Astrocyte (in vitro differentiated cells and primary cell): ENCODE results near the gene C1orf216. TPM values are rescaled to one million over a fixed set of nuclear protein-coding genes. Genes with fewer than 3 reads are reported as not detected.

Source experiments
- DNase-seq: peaks from one replicate; pipeline ENCODE4 v3.0.0-alpha.2; 2010; ENCODE audit warnings: low read depth
- FAIRE-seq: peaks from 2 replicates; lab custom pipeline; 2011; peaks lifted over from hg19 to GRCh38; lab: Jason Lieb, UNC
- H2AFZ ChIP-seq: 2 replicates; pipeline ENCODE4 v1.6.0; 2012; ENCODE audit warnings: low read depth, low read length, inconsistent platforms
- H3K27ac ChIP-seq: 2 replicates; pipeline ENCODE4 v1.5.1; 2011; ENCODE audit warnings: low read depth, low read length, inconsistent platforms
- H3K27me3 ChIP-seq: 2 replicates; pipeline ENCODE4 v1.6.0; 2011; ENCODE audit warnings: low read length, inconsistent platforms; ENCODE audit not compliant: insufficient read depth
- H3K36me3 ChIP-seq: 2 replicates; pipeline ENCODE4 v1.5.1; 2011; ENCODE audit warnings: low read length, inconsistent platforms; ENCODE audit not compliant: insufficient read depth
- H3K4me1 ChIP-seq: 2 replicates; pipeline ENCODE4 v1.5.1; 2011; ENCODE audit warnings: low read length, inconsistent platforms; ENCODE audit not compliant: insufficient read depth
- H3K4me2 ChIP-seq: 2 replicates; pipeline ENCODE4 v1.6.0; 2012; ENCODE audit warnings: low read length, inconsistent platforms
- H3K4me3 ChIP-seq: 2 replicates; pipeline ENCODE4 v1.5.1; 2011; ENCODE audit warnings: low read depth, mild to moderate bottlenecking, low read length, inconsistent platforms; ENCODE audit not compliant: insufficient read depth
- H3K79me2 ChIP-seq: 2 replicates; pipeline ENCODE4 v1.6.0; 2012; ENCODE audit warnings: mild to moderate bottlenecking, low read length, inconsistent platforms; ENCODE audit not compliant: insufficient read depth
- H3K9ac ChIP-seq: 2 replicates; pipeline ENCODE4 v1.6.0; 2012; ENCODE audit warnings: mild to moderate bottlenecking, low read length, inconsistent platforms
- H3K9me3 ChIP-seq: 2 replicates; pipeline ENCODE4 v1.5.1; 2012; ENCODE audit warnings: low read depth, mild to moderate bottlenecking, low read length, inconsistent platforms; ENCODE audit not compliant: insufficient read depth
- H4K20me1 ChIP-seq: 2 replicates; pipeline ENCODE4 v1.6.0; 2012; ENCODE audit warnings: low read length, inconsistent platforms; ENCODE audit not compliant: insufficient read depth
- H3K27ac Mint-ChIP-seq: one replicate; pipeline ENCODE4 v1.8.0; 2021; ENCODE audit warnings: mild to moderate bottlenecking, mixed read lengths; ENCODE audit not compliant: unreplicated experiment
- H3K27me3 Mint-ChIP-seq: one replicate; pipeline ENCODE4 v1.8.0; 2021; ENCODE audit warnings: low read depth, mixed read lengths; ENCODE audit not compliant: unreplicated experiment
- H3K36me3 Mint-ChIP-seq: one replicate; pipeline ENCODE4 v1.8.0; 2021; ENCODE audit warnings: low read depth, mixed read lengths; ENCODE audit not compliant: unreplicated experiment
- H3K4me1 Mint-ChIP-seq: one replicate; pipeline ENCODE4 v1.8.0; 2021; ENCODE audit warnings: low read depth, mixed read lengths; ENCODE audit not compliant: unreplicated experiment
- H3K4me3 Mint-ChIP-seq: one replicate; pipeline ENCODE4 v1.8.0; 2021; ENCODE audit warnings: mild to moderate bottlenecking, moderate library complexity, mixed read lengths; ENCODE audit not compliant: unreplicated experiment
- H3K9me3 Mint-ChIP-seq: one replicate; pipeline ENCODE4 v1.8.0; 2021; ENCODE audit warnings: mild to moderate bottlenecking, mixed read lengths; ENCODE audit not compliant: unreplicated experiment
- CTCF ChIP-seq: IDR thresholded peaks from 2 replicates; pipeline ENCODE4 v1.5.1; 2011; ENCODE audit warnings: low read depth, mild to moderate bottlenecking, inconsistent platforms, low read length, moderate library complexity; ENCODE audit not compliant: insufficient read depth
- EZH2 ChIP-seq: IDR thresholded peaks from 2 replicates; pipeline ENCODE4 v1.6.1; 2012; ENCODE audit warnings: mild to moderate bottlenecking, low read length, inconsistent platforms; ENCODE audit not compliant: insufficient read depth
- total RNA-seq: library from RNA; stranded (reverse); gene quantifications from 2 replicates; pipeline ENCODE4 v1.2.1, GENCODE V29; 2021

Gene C1orf216
- total RNA-seq, 1 donor from 2014 or later = 12.5 TPM

GRCh38 chr1:35668506-35668905 is 50.2 kb downstream of the C1orf216 start:
- Histone ChIP-seq H3K4me1 (no peaks in the 10 kb centered on the region), H3K4me3 (no peak overlapping the region), H3K79me2 (no peaks in the 10 kb centered on the region), H3K9me3 (no peaks in the 10 kb centered on the region), H2AFZ (no peak overlapping the region), H3K27ac (no peak overlapping the region), H3K9ac (no peak overlapping the region), H3K27me3 (peaks cover 23% of the 10 kb centered on the region), H4K20me1 (no peaks in the 10 kb centered on the region), H3K4me2 (no peak overlapping the region), H3K36me3 (no peaks in the 10 kb centered on the region)
- peaks cover 2% of the 10 kb centered on the region for H3K9me3 Mint-ChIP-seq
- DNase-seq = no peak
- H3K4me3 Mint-ChIP-seq = no peak overlapping the region
- no peak for FAIRE-seq
- TF ChIP-seq EZH2 = no peak
- no peak for TF ChIP-seq CTCF
- H3K4me1 Mint-ChIP-seq = no peaks in the 10 kb centered on the region
- H3K36me3 Mint-ChIP-seq = no peaks in the 10 kb centered on the region
- H3K27ac Mint-ChIP-seq = no peak overlapping the region
- H3K27me3 Mint-ChIP-seq = peaks cover 35% of the 10 kb centered on the region

- Histone ChIP-seq H2AFZ (no peak overlapping the region), H3K79me2 (no peaks in the 10 kb centered on the region), H4K20me1 (no peaks in the 10 kb centered on the region), H3K4me2 (no peak overlapping the region), H3K36me3 (no peaks in the 10 kb centered on the region), H3K4me3 (no peak overlapping the region), H3K27me3 (peaks cover 23% of the 10 kb centered on the region), H3K9me3 (no peaks in the 10 kb centered on the region), H3K4me1 (no peaks in the 10 kb centered on the region), H3K27ac (no peak overlapping the region), H3K9ac (no peak overlapping the region)
- no peaks in the 10 kb centered on the region for H3K4me1 Mint-ChIP-seq
- H3K4me3 Mint-ChIP-seq = no peak overlapping the region
- H3K27ac Mint-ChIP-seq = no peak overlapping the region
- no peaks in the 10 kb centered on the region for H3K9me3 Mint-ChIP-seq
- H3K36me3 Mint-ChIP-seq = no peaks in the 10 kb centered on the region
- TF ChIP-seq CTCF (no peak), EZH2 (no peak)
- DNase-seq (no peak), FAIRE-seq (no peak)
- H3K27me3 Mint-ChIP-seq = peaks cover 30% of the 10 kb centered on the region
Observed at GRCh38 chr1:35666916-35667315, 51.8 kb downstream of the C1orf216 start.

GRCh38 chr1:35666216-35666615 is 52.5 kb downstream of the C1orf216 start:
- Histone ChIP-seq H3K79me2 (no peaks in the 10 kb centered on the region), H3K4me2 (no peak overlapping the region), H3K27me3 (peaks cover 23% of the 10 kb centered on the region), H3K9ac (no peak overlapping the region), H3K9me3 (no peaks in the 10 kb centered on the region), H4K20me1 (no peaks in the 10 kb centered on the region), H2AFZ (no peak overlapping the region), H3K4me1 (no peaks in the 10 kb centered on the region), H3K4me3 (no peak overlapping the region), H3K36me3 (no peaks in the 10 kb centered on the region), H3K27ac (no peak overlapping the region)
- no peak overlapping the region for H3K27ac Mint-ChIP-seq
- no peaks in the 10 kb centered on the region for H3K4me1 Mint-ChIP-seq
- DNase-seq (no peak), FAIRE-seq (no peak)
- H3K9me3 Mint-ChIP-seq = no peaks in the 10 kb centered on the region
- no peak overlapping the region for H3K4me3 Mint-ChIP-seq
- H3K36me3 Mint-ChIP-seq = no peaks in the 10 kb centered on the region
- TF ChIP-seq EZH2 (no peak), CTCF (no peak)
- peaks cover 27% of the 10 kb centered on the region for H3K27me3 Mint-ChIP-seq

Other genes starting within 250 kb of the C1orf216 start
- 42.5 and 43.5 TPM in 2 replicates for gene KIAA0319L, start 161.5 kb downstream of the C1orf216 start, total RNA-seq
- 40.3 and 42.1 TPM in 2 replicates for gene NCDN, start 161.1 kb downstream of the C1orf216 start, total RNA-seq
- gene TFAP2E, start 145.6 kb downstream of the C1orf216 start, total RNA-seq = 0.41 and 0.48 TPM in 2 replicates
- 89.8 and 98.6 TPM in 2 replicates for gene PSMB2, start 77.4 kb downstream of the C1orf216 start, total RNA-seq
- gene CLSPN, start 51.1 kb upstream of the C1orf216 start, total RNA-seq = 4.3 and 5.3 TPM in 2 replicates
- 9.8 and 10.0 TPM in 2 replicates for gene AGO4, start 89.1 kb upstream of the C1orf216 start, total RNA-seq
- 34.1 and 35.1 TPM in 2 replicates for gene AGO1, start 164.3 kb upstream of the C1orf216 start, total RNA-seq
- 26.5 and 27.0 TPM in 2 replicates for gene AGO3, start 212.2 kb upstream of the C1orf216 start, total RNA-seq